ENCODE measurements around the gene CDH13. TPM values are rescaled to one million over a fixed set of nuclear protein-coding genes. Genes with fewer than 3 reads are reported as not detected.

CDH13 gene
- total RNA-seq, 1 donor from 2014 or later: 20.9 TPM

- Histone ChIP-seq H3K36me3 (ENCODE audit: control insufficient read depth in 3 of 3, insufficient read depth in 3 of 3, low read length in 3 of 3) (no peaks in the 10 kb centered on the region), H3K4me1 (ENCODE audit: control insufficient read depth in 3 of 3, insufficient read depth in 3 of 3, low read length in 3 of 3) (no peaks in the 10 kb centered on the region), H3K27me3 (ENCODE audit: control insufficient read depth in 3 of 3, insufficient read depth in 3 of 3, low read length in 3 of 3) (no peaks in the 10 kb centered on the region), H3K27ac (ENCODE audit: low read depth, low read length) (no peak overlapping the region), H3K9me3 (ENCODE audit: control insufficient read depth in 3 of 3, low read length in 3 of 3) (no peaks in the 10 kb centered on the region), H3K4me3 (ENCODE audit: low read length in 3 of 3) (no peak overlapping the region), H3K9ac (ENCODE audit: low read depth in 1 of 3, low read length in 3 of 3) (no peak overlapping the region)
Measured at GRCh38 chr16:83833921-83834320, 1207.2 kb downstream of the CDH13 start.

- H3K27ac ChIP-seq (ENCODE audit: low read depth, low read length): no peak overlapping the region
- H3K27me3 ChIP-seq (ENCODE audit: control insufficient read depth in 3 of 3, insufficient read depth in 3 of 3, low read length in 3 of 3): peaks cover 0 to 2% (median 0%) of the 10 kb centered on the region in 3 donors
- H3K9ac ChIP-seq (ENCODE audit: low read depth in 1 of 3, low read length in 3 of 3): no peak overlapping the region
- H3K4me1 ChIP-seq (ENCODE audit: control insufficient read depth in 3 of 3, insufficient read depth in 3 of 3, low read length in 3 of 3): no peaks in the 10 kb centered on the region
- no peaks in the 10 kb centered on the region for H3K9me3 ChIP-seq (ENCODE audit: control insufficient read depth in 3 of 3, low read length in 3 of 3)
- H3K4me3 ChIP-seq (ENCODE audit: low read length in 3 of 3): no peak overlapping the region
- no peaks in the 10 kb centered on the region for H3K36me3 ChIP-seq (ENCODE audit: control insufficient read depth in 3 of 3, insufficient read depth in 3 of 3, low read length in 3 of 3)
Measured at GRCh38 chr16:83835586-83836566, 1209.1 kb downstream of the CDH13 start.

GRCh38 chr16:83837566-83837965 lies 1210.8 kb downstream of the CDH13 start:
- H3K36me3 ChIP-seq (ENCODE audit: control insufficient read depth in 3 of 3, insufficient read depth in 3 of 3, low read length in 3 of 3): no peaks in the 10 kb centered on the region
- H3K9ac ChIP-seq (ENCODE audit: low read depth in 1 of 3, low read length in 3 of 3): no peak overlapping the region
- H3K4me3 ChIP-seq (ENCODE audit: low read length in 3 of 3): no peak overlapping the region
- no peaks in the 10 kb centered on the region for H3K9me3 ChIP-seq (ENCODE audit: control insufficient read depth in 3 of 3, low read length in 3 of 3)
- H3K4me1 ChIP-seq (ENCODE audit: control insufficient read depth in 3 of 3, insufficient read depth in 3 of 3, low read length in 3 of 3): no peaks in the 10 kb centered on the region
- H3K27ac ChIP-seq (ENCODE audit: low read depth, low read length): no peak overlapping the region
- peaks cover 0 to 2% (median 0%) of the 10 kb centered on the region in 3 donors for H3K27me3 ChIP-seq (ENCODE audit: control insufficient read depth in 3 of 3, insufficient read depth in 3 of 3, low read length in 3 of 3)

- no peaks in the 10 kb centered on the region for H3K9me3 ChIP-seq (ENCODE audit: control insufficient read depth in 3 of 3, low read length in 3 of 3)
- H3K9ac ChIP-seq (ENCODE audit: low read depth in 1 of 3, low read length in 3 of 3): no peak overlapping the region
- no peak overlapping the region for H3K4me3 ChIP-seq (ENCODE audit: low read length in 3 of 3)
Measured at GRCh38 chr16:83838151-83838550, 1211.4 kb downstream of the CDH13 start.

GRCh38 chr16:83839561-83839960 lies 1212.8 kb downstream of the CDH13 start:
- no peak overlapping the region for H3K4me3 ChIP-seq (ENCODE audit: low read length in 3 of 3)
- H3K9me3 ChIP-seq (ENCODE audit: control insufficient read depth in 3 of 3, low read length in 3 of 3): no peaks in the 10 kb centered on the region
- H3K9ac ChIP-seq (ENCODE audit: low read depth in 1 of 3, low read length in 3 of 3): no peak overlapping the region
- no peaks in the 10 kb centered on the region for H3K36me3 ChIP-seq (ENCODE audit: control insufficient read depth in 3 of 3, insufficient read depth in 3 of 3, low read length in 3 of 3)
- no peak overlapping the region for H3K27ac ChIP-seq (ENCODE audit: low read depth, low read length)
- H3K27me3 ChIP-seq (ENCODE audit: control insufficient read depth in 3 of 3, insufficient read depth in 3 of 3, low read length in 3 of 3): peaks cover 0 to 2% (median 0%) of the 10 kb centered on the region in 3 donors
- H3K4me1 ChIP-seq (ENCODE audit: control insufficient read depth in 3 of 3, insufficient read depth in 3 of 3, low read length in 3 of 3): peaks cover 0 to 6% (median 4%) of the 10 kb centered on the region in 3 donors

More at GRCh38 chr16:83838151-83838550, 1211.4 kb downstream of the CDH13 start:
- Histone ChIP-seq H3K27me3 (ENCODE audit: control insufficient read depth in 3 of 3, insufficient read depth in 3 of 3, low read length in 3 of 3) (peaks cover 0 to 2% (median 0%) of the 10 kb centered on the region in 3 donors), H3K36me3 (ENCODE audit: control insufficient read depth in 3 of 3, insufficient read depth in 3 of 3, low read length in 3 of 3) (no peaks in the 10 kb centered on the region), H3K4me1 (ENCODE audit: control insufficient read depth in 3 of 3, insufficient read depth in 3 of 3, low read length in 3 of 3) (peaks cover 0 to 3% (median 0%) of the 10 kb centered on the region in 3 donors), H3K27ac (ENCODE audit: low read depth, low read length) (no peak overlapping the region)

GRCh38 chr16:83840060-83840617 lies 1213.4 kb downstream of the CDH13 start:
- Histone ChIP-seq H3K9ac (ENCODE audit: low read depth in 1 of 3, low read length in 3 of 3) (no peak overlapping the region), H3K9me3 (ENCODE audit: control insufficient read depth in 3 of 3, low read length in 3 of 3) (no peaks in the 10 kb centered on the region), H3K4me1 (ENCODE audit: control insufficient read depth in 3 of 3, insufficient read depth in 3 of 3, low read length in 3 of 3) (peaks cover 0 to 6% (median 4%) of the 10 kb centered on the region in 3 donors), H3K27me3 (ENCODE audit: control insufficient read depth in 3 of 3, insufficient read depth in 3 of 3, low read length in 3 of 3) (peaks cover 0 to 2% (median 0%) of the 10 kb centered on the region in 3 donors), H3K4me3 (ENCODE audit: low read length in 3 of 3) (no peak overlapping the region), H3K27ac (ENCODE audit: low read depth, low read length) (no peak overlapping the region), H3K36me3 (ENCODE audit: control insufficient read depth in 3 of 3, insufficient read depth in 3 of 3, low read length in 3 of 3) (no peaks in the 10 kb centered on the region)

GRCh38 chr16:83842291-83842690 lies 1215.5 kb downstream of the CDH13 start:
- H3K4me3 ChIP-seq (ENCODE audit: low read length in 3 of 3): no peak overlapping the region
- H3K27ac ChIP-seq (ENCODE audit: low read depth, low read length): no peak overlapping the region
- H3K4me1 ChIP-seq (ENCODE audit: control insufficient read depth in 3 of 3, insufficient read depth in 3 of 3, low read length in 3 of 3): peaks cover 0 to 6% (median 4%) of the 10 kb centered on the region in 3 donors
- H3K9me3 ChIP-seq (ENCODE audit: control insufficient read depth in 3 of 3, low read length in 3 of 3): no peaks in the 10 kb centered on the region
- no peaks in the 10 kb centered on the region for H3K36me3 ChIP-seq (ENCODE audit: control insufficient read depth in 3 of 3, insufficient read depth in 3 of 3, low read length in 3 of 3)
- H3K27me3 ChIP-seq (ENCODE audit: control insufficient read depth in 3 of 3, insufficient read depth in 3 of 3, low read length in 3 of 3): peaks cover 0 to 2% (median 0%) of the 10 kb centered on the region in 3 donors
- no peak overlapping the region for H3K9ac ChIP-seq (ENCODE audit: low read depth in 1 of 3, low read length in 3 of 3)

GRCh38 chr16:83842756-83843507 lies 1216.2 kb downstream of the CDH13 start:
- Histone ChIP-seq H3K36me3 (ENCODE audit: control insufficient read depth in 3 of 3, insufficient read depth in 3 of 3, low read length in 3 of 3) (no peaks in the 10 kb centered on the region), H3K4me1 (ENCODE audit: control insufficient read depth in 3 of 3, insufficient read depth in 3 of 3, low read length in 3 of 3) (peaks cover 0 to 6% (median 4%) of the 10 kb centered on the region in 3 donors), H3K27me3 (ENCODE audit: control insufficient read depth in 3 of 3, insufficient read depth in 3 of 3, low read length in 3 of 3) (peaks cover 0 to 2% (median 0%) of the 10 kb centered on the region in 3 donors), H3K4me3 (ENCODE audit: low read length in 3 of 3) (peak overlapping the region in 1 of 3 donors; percentile 11), H3K9me3 (ENCODE audit: control insufficient read depth in 3 of 3, low read length in 3 of 3) (no peaks in the 10 kb centered on the region), H3K9ac (ENCODE audit: low read depth in 1 of 3, low read length in 3 of 3) (peak overlapping the region in 1 of 3 donors; percentile 40), H3K27ac (ENCODE audit: low read depth, low read length) (no peak overlapping the region)

GRCh38 chr16:83843657-83844056 lies 1216.9 kb downstream of the CDH13 start:
- Histone ChIP-seq H3K9me3 (ENCODE audit: control insufficient read depth in 3 of 3, low read length in 3 of 3) (no peaks in the 10 kb centered on the region), H3K4me3 (ENCODE audit: low read length in 3 of 3) (no peak overlapping the region), H3K36me3 (ENCODE audit: control insufficient read depth in 3 of 3, insufficient read depth in 3 of 3, low read length in 3 of 3) (no peaks in the 10 kb centered on the region), H3K27ac (ENCODE audit: low read depth, low read length) (no peak overlapping the region), H3K27me3 (ENCODE audit: control insufficient read depth in 3 of 3, insufficient read depth in 3 of 3, low read length in 3 of 3) (peaks cover 0 to 2% (median 0%) of the 10 kb centered on the region in 3 donors), H3K4me1 (ENCODE audit: control insufficient read depth in 3 of 3, insufficient read depth in 3 of 3, low read length in 3 of 3) (peaks cover 0 to 6% (median 4%) of the 10 kb centered on the region in 3 donors), H3K9ac (ENCODE audit: low read depth in 1 of 3, low read length in 3 of 3) (no peak overlapping the region)

Data from skeletal muscle tissue (tissue), 4 donors.